Measurements from ENCODE around the gene PLA2R1.
"Not testable (repeated sequence)": the region's sequence is repeated elsewhere in the genome, so short reads cannot be mapped to it uniquely, and the experiment has no call there.

The PLA2R1 gene

DNA sequence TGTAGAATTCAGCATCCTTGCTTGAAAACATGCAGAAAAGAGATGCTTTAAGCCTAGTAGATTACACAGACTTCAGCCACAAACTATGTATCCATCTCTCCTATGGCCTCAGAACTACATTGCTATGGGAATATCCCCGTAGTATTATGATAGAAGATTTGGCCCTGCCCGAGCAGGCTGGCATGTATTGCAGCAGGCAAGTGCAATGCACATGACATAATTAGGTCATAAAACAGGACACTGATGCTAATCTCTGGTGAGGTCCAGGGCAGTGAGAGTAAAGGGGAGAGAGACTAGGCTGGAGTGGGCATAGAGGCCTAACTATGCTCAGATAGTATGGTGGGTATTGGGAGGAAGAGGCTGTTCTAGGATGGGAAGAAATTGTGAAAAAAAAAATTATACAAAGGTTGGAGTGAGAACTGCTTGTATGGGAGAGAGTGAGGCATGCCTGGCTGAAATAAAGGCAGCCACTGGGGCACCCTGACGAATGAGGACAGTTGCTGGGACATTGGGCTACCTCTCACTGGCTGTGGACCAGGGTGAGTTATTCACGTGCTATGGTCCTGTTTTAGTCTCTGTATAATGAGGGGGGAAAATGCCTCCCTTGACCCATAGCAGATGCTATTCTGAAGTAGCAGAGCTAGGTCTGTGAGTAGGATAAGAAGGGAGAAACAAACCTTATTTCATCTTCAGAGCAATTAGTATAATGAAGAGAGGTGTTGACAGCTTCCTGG, 1.6 kb upstream of the PLA2R1 start:
- DNase-seq (ENCODE audit: low read depth) = no peak

GRCh38 chr2:160063271-160063670, 856 bp upstream of the PLA2R1 start:
- no peak for DNase-seq (ENCODE audit: low read depth)

- DNase-seq (ENCODE audit: low read depth) = no peak
These were observed 497 bp downstream of the PLA2R1 start for GRCh38 chr2:160061944-160062291.

DNA sequence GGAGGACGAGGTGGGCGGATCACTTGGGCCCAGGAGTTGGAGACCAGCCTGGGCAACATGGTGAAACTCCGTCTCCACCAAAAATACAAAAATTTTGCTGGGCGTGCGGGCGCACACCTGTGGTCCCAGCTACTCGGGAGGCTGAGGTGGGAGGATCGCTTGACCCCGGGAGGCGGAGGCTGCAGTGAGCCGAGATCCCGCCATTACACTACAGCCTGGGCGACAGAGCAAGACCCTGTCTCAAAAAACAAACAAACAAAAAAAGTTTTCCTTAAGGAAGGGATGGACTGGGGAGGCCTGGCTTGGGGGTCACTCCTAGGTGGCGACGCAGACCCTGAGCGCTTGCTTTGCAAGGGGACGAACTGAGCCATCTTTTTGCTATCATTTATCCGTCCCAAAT, 882 bp downstream of the PLA2R1 start:
- no peak for DNase-seq (ENCODE audit: low read depth)

DNA sequence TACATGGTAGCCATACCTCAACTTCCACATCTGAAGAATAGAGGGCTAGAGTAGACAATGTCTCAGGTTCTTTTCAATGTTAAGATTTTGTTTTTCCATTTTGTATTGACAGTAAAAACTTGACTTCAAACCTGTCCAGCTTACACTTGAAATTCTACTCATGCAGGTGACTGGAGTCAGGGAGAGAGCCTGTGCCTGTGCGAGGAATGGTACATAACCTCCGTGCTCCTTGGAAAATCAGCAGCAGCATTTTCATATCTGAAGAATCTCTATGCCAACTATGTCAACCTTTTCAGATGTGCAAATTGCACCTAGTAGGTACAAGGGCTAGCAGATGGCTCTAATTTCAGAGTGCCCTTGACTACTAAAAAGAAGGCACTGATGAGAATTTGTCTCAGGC, 2.1 kb downstream of the PLA2R1 start:
- DNase-seq (ENCODE audit: low read depth) = no peak

- DNase-seq (ENCODE audit: low read depth) = no peak
These were observed 5.1 kb downstream of the PLA2R1 start for GRCh38 chr2:160057356-160057755.

GRCh38 chr2:160055726-160056108, 6.7 kb downstream of the PLA2R1 start:
- no peak for DNase-seq (ENCODE audit: low read depth)

DNA sequence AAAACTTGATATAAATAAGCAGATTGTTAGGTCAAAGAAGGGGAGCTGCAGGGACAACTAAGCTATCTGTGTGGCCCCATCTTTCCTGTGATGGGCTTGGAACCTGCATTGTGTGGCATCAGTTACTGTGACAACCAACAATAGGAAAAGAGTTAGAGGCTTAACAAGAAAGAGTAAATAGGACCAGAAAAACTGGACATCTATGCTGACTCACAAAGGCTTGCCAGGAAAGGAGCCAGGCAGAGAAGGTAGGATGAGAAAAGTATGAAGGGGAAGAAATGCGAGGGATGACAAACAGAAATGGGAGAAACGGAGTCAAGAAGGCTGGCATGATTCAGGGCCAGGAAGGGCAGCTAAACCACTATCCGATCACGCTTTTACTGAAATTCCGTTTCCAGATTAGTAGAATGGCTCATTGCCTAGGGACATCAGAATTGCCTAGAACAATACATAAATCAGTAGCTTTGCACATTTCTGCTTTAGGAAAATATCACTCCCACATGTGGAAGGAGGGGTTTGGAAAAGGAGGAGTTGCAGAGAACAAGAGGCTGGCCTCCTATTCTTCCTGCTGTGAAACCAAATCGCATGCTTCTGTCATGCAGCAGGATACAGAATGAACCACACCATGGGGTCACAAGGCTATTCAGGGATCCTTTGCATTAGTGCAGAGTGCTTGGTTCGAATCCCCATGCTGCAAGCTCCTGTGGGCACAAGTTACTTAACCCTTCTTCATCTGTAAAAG, 7.3 kb downstream of the PLA2R1 start:
- DNase-seq (ENCODE audit: low read depth) = no peak

GRCh38 chr2:160053946-160054345, 8.5 kb downstream of the PLA2R1 start:
- DNase-seq (ENCODE audit: low read depth) = no peak

- DNase-seq (ENCODE audit: low read depth) = no peak
These were observed 9.9 kb downstream of the PLA2R1 start for GRCh38 chr2:160052531-160052930.

DNA sequence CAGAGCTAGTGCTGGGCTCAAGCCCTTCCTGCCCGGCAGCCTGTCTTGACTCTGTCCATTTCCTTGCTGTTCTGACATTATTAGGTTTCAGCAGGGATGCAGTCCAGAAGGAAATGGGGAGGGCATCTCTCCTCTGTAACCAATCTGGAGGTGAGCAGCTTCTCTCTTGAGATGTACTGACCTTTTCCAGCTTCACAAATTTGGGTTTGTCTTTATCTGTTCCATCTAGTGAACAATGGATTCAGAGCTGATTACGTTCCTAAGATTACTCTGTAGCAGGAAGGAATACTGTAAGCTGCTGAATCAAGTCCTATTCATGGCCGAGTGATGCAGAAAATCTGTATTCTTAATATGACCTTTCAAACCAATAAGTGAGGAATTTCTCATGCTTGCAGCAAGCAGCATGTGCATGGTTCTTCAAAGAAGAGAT, 11.0 kb downstream of the PLA2R1 start:
- no peak for DNase-seq (ENCODE audit: low read depth)

GRCh38 chr2:160050147-160050546, 12.3 kb downstream of the PLA2R1 start:
- DNase-seq (ENCODE audit: low read depth) = no peak

GRCh38 chr2:160045703-160046210, 16.7 kb downstream of the PLA2R1 start:
- no peak for DNase-seq (ENCODE audit: low read depth)

- no peak for DNase-seq (ENCODE audit: low read depth)
These were observed 17.7 kb downstream of the PLA2R1 start for GRCh38 chr2:160044728-160045127.

GRCh38 chr2:160043265-160043664, 19.1 kb downstream of the PLA2R1 start:
- DNase-seq (ENCODE audit: low read depth) = no peak

GRCh38 chr2:160042054-160042453, 20.4 kb downstream of the PLA2R1 start:
- peak; percentile 6 for DNase-seq (ENCODE audit: low read depth)

DNA sequence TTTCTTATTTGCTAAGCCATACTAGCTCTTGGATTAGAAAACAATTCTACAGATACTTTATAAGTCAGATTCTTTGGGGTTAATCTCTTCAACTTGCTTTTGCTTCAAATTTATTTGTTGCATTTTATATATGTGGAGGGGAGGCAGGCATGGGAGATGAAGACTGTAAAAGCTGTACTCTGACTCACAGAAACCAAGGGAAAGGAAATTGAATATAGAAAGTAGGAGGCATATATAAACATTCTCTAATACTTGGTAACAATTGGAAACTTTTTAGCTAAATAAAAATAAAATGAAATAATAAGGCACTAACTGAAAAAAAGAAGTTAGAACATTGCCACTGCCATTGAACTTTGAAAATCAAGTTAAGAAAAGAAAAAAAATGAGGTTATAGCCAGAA, 21.3 kb downstream of the PLA2R1 start:
- no peak for DNase-seq (ENCODE audit: low read depth)

GRCh38 chr2:160039166-160039903, 23.1 kb downstream of the PLA2R1 start:
- no peak for DNase-seq (ENCODE audit: low read depth)

DNA sequence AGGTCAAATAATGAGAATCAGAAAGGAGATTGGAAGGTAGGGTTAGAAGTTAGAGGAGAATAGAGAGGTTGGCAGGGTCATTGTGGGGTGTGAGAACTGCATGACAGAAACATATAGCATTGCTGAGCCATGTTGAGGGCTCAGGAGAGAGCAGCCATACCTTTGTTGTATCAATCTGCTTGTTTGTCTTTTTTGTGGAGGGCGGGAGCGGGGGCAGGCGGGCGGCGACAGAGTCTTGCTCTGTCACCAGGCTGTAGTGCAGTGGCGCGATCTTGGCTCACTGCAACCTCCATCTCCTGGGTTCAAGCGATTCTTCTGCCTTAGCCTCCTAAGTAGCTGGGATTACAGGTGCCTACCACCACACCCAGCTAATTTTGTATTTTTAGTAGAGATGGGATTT, 23.8 kb downstream of the PLA2R1 start:
- not testable (repeated sequence) for DNase-seq (ENCODE audit: low read depth)

DNA sequence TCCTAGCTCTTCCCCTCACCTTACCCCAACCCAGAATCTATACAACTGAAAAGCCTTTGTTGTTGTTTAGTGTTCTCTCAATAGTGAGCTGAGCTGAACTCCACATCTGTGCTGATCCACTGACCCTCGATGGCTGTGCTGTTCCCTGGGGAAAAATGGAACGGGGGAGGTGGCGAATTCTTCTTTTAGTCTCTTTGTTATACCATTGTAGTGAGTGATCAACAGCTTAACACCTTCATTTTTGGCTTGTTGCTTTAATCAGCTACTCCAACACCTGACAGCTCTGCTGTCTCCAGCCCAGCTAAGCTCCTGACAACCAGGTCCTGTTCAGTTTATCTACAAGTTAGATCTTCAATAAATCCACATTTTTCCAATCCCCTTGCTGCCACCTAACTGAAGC, 25.7 kb downstream of the PLA2R1 start:
- no peak for DNase-seq (ENCODE audit: low read depth)

GRCh38 chr2:160035125-160035524, 27.3 kb downstream of the PLA2R1 start:
- no peak for DNase-seq (ENCODE audit: low read depth)

DNA sequence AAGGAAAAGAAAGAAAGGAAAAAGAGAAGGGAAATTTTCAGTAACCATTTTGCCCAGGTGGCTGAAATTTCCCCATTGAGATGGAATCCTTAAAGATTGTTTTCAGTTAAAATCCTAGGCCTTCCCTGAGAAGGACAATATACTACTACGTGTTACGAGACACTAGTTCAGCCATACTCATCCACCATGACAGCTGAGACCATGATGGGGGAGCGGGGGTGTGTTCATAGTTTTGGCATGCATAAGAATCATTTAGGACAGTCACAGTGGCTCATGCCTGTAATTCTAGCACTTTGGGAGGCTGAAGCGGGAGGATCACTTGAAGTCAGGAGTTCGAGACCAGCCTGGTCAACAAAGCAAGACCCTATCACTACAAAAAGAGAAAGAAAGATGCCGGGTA, 28.0 kb downstream of the PLA2R1 start:
- DNase-seq (ENCODE audit: low read depth) = no peak

All from activated T-helper 9 cell treated with anti-CD3 and anti-CD28 coated beads, Interleukin-2, amount 50 U/mL, for 16 hours (primary cell).